GM12872 (cell line): ENCODE measurements around the gene U2AF2.

Experiments
- TF ChIP-seq, protein P1 (sequence below): IDR thresholded peaks from 3 replicates; pipeline ENCODE4 v1.5.1; 2011; ENCODE audit warnings: low read depth, mild to moderate bottlenecking, low read length, moderate library complexity; ENCODE audit not compliant: insufficient read depth

Gene U2AF2

DNA sequence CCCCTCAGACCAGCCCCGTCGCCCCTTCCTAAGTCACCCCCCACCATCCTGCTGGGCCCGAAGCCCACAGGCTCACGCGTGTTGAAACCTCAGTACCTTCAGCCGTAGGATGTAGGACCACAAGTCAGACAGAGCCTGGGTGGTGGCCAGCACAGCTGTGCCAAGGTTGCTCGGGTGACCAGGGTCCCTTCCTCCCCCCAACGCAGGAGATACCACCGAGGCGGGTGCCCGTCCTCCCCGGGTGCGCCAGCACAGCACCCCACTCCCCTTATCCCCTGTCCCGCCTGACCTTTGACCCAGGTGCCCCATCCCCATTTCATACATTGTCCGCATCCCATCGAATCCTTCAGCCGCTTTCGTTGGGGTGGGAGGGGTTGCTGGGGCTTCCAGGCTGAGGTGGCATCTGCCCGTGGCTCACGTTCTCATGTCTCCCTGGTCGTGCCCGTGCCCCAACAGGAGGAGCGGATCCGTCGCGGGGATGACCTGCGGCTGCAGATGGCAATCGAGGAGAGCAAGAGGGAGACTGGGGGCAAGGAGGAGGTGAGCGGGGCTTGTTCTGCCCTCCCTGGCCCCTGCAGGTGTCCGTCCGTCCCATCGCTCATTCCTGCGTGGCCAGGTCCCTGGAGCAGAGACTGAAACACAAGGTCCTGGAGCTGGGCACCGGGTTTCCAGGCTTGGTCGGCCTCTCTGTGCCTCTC is 34.7 kb downstream of the U2AF2 start:
- TF ChIP-seq, protein P1, sequence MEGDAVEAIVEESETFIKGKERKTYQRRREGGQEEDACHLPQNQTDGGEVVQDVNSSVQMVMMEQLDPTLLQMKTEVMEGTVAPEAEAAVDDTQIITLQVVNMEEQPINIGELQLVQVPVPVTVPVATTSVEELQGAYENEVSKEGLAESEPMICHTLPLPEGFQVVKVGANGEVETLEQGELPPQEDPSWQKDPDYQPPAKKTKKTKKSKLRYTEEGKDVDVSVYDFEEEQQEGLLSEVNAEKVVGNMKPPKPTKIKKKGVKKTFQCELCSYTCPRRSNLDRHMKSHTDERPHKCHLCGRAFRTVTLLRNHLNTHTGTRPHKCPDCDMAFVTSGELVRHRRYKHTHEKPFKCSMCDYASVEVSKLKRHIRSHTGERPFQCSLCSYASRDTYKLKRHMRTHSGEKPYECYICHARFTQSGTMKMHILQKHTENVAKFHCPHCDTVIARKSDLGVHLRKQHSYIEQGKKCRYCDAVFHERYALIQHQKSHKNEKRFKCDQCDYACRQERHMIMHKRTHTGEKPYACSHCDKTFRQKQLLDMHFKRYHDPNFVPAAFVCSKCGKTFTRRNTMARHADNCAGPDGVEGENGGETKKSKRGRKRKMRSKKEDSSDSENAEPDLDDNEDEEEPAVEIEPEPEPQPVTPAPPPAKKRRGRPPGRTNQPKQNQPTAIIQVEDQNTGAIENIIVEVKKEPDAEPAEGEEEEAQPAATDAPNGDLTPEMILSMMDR, result no peak

DNA sequence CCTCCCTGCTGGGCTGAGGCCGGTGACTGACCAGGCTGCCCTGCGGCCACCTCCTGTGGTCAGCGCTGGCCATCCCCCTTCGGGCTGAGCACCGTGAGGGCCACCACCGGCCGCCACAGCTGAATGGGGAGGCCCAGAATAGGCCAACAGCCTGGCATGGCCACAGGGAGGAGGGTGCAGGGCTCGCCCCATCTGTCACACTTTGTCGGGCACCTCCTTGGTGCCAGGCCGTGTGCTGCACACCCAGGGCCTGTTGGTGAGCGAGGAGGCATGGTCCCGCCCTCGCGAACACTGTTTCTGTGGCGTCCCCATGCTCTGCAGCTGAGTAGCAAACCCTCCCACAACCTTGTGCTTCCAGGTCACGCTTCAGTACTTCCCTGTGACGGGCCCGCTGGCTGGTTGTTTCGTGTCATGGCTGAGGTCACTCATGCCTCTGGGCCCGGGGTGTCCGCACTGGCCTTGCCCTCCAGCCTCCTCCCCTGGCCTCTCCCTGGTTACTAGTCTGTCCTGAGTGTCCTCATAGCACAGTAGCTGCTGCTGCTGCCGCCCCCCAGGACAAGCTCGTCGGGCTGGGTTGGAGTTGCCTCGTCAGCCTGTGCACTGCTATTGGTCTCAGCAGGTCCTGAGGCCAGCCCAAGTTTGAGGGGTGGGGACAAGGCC is 35.4 kb downstream of the U2AF2 start:
- TF ChIP-seq, protein P1, result no peak

DNA sequence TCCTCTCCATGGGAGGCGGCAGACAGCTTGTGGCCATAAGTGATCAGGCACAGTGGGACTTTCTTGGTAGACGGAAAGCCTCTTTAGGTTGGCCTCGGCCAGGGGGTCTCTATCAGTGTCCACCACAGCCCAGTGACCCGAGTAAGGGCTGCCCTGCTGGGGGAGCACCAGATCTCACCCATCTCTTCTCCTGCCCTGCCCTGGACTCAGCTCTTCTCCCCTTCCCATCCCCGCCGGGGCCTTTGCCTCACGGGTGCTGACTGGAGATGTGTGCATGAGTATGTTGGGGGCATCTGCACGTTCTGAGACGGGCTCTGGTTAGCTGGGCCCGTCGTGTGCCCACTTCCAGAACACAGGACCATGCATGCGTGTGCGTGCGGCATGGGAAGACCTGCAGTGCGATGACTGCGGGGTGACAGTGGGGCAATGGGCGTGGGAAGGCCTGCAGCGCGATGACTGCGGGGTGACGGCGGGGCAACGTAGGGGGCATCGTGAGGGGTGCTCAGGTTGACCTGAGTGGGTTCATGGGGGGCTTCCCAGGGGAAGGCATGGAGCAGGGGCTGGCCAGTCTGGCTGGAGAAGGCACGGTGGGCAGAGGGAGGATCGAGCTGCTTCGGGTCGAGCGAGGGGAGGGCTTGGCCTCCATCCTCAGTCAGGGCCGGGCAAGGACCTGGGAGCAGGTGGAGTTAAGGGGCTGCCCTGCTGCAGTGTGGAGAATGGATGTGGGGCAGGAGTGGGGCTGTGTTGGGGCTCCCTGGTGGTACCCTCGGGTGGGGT is 36.1 kb downstream of the U2AF2 start:
- TF ChIP-seq, protein P1, result no peak

DNA sequence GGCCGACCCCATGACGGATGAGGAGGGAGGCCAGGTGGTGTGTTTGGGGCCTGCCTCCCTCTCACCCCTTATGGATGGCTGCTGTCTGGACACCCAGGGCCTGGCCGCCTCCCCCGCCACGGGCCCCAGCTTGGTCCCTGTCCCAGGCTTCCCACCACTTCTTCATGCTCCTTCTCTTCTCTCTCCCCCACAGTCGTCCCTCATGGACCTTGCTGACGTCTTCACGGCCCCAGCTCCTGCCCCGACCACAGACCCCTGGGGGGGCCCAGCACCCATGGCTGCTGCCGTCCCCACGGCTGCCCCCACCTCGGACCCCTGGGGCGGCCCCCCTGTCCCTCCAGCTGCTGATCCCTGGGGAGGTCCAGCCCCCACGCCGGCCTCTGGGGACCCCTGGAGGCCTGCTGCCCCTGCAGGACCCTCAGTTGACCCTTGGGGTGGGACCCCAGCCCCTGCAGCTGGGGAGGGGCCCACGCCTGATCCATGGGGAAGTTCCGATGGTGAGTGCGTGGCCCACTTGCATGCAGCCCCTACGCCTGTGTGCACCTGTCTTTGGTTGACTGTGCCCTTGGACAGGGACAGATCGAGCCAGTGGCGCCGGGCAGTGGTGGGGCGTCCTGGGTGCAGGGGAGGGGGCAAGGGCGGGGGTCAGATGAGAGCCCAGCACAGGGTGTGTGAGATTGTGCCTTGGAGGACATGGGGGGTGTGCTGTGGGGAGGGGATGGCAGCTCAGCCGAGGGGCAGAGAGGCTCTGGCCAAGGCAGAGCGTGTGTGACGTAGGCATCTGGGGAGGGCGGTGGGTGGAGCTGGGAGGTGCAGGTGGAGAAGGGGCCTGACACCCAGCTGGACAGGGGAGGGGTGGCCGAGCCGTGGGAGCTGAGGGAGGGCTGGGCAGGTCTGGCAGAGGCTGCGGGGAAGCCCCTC is 37.0 kb downstream of the U2AF2 start:
- TF ChIP-seq, protein P1, result no peak

DNA sequence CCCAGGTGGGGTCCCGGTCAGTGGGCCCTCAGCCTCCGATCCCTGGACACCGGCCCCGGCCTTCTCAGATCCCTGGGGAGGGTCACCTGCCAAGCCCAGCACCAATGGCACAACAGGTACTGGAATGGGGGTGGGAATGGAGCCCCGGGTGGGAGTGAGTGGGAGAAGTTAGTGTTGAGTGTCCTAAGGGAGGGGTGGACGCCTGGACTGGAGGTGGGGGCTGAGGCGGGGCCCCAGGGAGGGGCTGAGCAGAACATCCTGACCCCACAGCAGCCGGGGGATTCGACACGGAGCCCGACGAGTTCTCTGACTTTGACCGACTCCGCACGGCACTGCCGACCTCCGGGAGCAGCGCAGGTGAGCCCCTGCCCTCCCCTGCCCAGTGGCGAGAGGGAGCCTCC is 37.8 kb downstream of the U2AF2 start:
- TF ChIP-seq, protein P1, result no peak

DNA sequence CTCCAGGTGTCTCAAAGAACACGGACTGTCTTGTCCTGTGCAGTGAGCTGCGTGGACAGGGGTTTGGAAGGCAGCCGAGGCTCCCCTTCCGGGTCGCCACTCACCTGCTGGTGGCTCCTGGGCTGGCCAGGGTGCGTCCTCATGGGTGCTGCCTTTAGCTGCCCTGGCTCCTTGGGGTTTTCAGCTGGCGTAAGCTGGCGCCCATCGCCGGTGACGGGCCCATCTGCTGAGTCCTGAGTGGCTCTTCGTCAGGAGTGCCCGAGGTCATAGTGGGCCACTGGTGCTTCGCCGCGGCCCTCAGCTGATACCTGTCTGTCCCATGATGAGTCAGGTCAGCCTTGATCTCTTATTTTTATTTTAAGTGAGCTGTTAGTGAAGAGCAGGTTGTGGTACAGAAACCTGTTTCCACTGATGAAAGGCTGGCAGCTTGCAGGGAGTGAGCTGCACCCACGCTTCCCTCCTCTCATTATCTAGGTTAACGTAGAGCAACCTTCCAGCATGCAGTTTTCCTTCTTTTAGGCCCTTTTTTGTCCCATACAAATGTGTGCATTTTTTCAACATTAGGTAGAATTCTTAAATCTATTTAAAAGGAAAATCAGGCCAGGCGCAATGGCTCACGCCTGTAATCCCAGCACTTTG is 38.6 kb downstream of the U2AF2 start:
- TF ChIP-seq, protein P1, result no peak
